Common myeloid progenitor, CD34-positive (primary cell): ENCODE measurements around the gene PCDHGB3.
"Not testable (repeated sequence)": the region's sequence is repeated elsewhere in the genome, so short reads cannot be mapped to it uniquely, and the experiment has no call there.

Source experiments
- CTCF ChIA-PET: fragments of 350-600 bp; sonication (Branson Sonifier 250); formaldehyde crosslinking; loops from one replicate; lab custom pipeline; 2021; ENCODE audit warnings: antibody characterized with exemption; lab: Charles Lee
- POLR2A ChIA-PET: fragments of 350-600 bp; sonication (Branson Sonifier 250); formaldehyde crosslinking; loops from one replicate; lab custom pipeline; 2021; ENCODE audit warnings: antibody characterized with exemption; lab: Charles Lee
- DNase-seq, 3 donors: peaks; one replicate each; pipeline versions ENCODE4 v3.0.0 to v3.0.0-alpha.2; 2013
- H3K27ac ChIP-seq, 2 experiments: 1 replicate in 1 of 2; 2 replicates in 1 of 2; pipeline ENCODE4 v1.7.0; 2013; ENCODE audit warnings: inconsistent platforms in 2 of 2, low read length in 2 of 2, mild to moderate bottlenecking in 2 of 2, low read depth in 1 of 2, moderate library complexity in 1 of 2; ENCODE audit not compliant: severe bottlenecking in 2 of 2, insufficient read depth in 1 of 2, poor library complexity in 1 of 2
- H3K27me3 ChIP-seq, 5 experiments: replicated peaks in 2 of 5; 1 replicate in 3 of 5; 2 replicates in 2 of 5; pipeline versions ENCODE4 v1.6.1 to v1.7.0; 2013; ENCODE audit warnings: low read length in 4 of 5, mild to moderate bottlenecking in 2 of 5, moderate library complexity in 2 of 5, inconsistent platforms in 1 of 5; ENCODE audit not compliant: insufficient read depth in 5 of 5, control insufficient read depth in 4 of 5
- H3K36me3 ChIP-seq, 4 experiments: 1 replicate in 2 of 4; 2 replicates in 2 of 4; pipeline versions ENCODE4 v1.6.1 to v1.7.0; 2013; ENCODE audit warnings: low read length in 3 of 4, control low read depth in 1 of 4, mild to moderate bottlenecking in 1 of 4; ENCODE audit not compliant: control insufficient read depth in 4 of 4, insufficient read depth in 4 of 4
- H3K4me1 ChIP-seq, 4 experiments: 1 replicate in 3 of 4; 2 replicates in 1 of 4; pipeline versions ENCODE4 v1.6.1 to v1.7.1; 2013; ENCODE audit warnings: low read length in 3 of 4, mild to moderate bottlenecking in 3 of 4, control low read depth in 1 of 4, inconsistent platforms in 1 of 4, moderate library complexity in 1 of 4; ENCODE audit not compliant: control insufficient read depth in 4 of 4, insufficient read depth in 4 of 4; ENCODE audit errors: control extremely low read depth in 1 of 4
- H3K4me3 ChIP-seq, 7 experiments: 1 replicate in 4 of 7; 2 replicates in 3 of 7; pipeline versions ENCODE4 v1.5.1 to v1.7.0; 2013; ENCODE audit warnings: mild to moderate bottlenecking in 7 of 7, low read length in 6 of 7, moderate library complexity in 6 of 7, inconsistent platforms in 2 of 7, low read depth in 2 of 7, control low read depth in 1 of 7; ENCODE audit not compliant: insufficient read depth in 4 of 7, control insufficient read depth in 1 of 7; ENCODE audit errors: extremely low read depth in 1 of 7
- H3K9me3 ChIP-seq, 5 experiments: 1 replicate in 4 of 5; 2 replicates in 1 of 5; pipeline versions ENCODE4 v1.6.1 to v1.7.1; 2013; ENCODE audit warnings: low read length in 4 of 5, mild to moderate bottlenecking in 2 of 5, inconsistent platforms in 1 of 5, low read depth in 1 of 5, moderate library complexity in 1 of 5; ENCODE audit not compliant: control insufficient read depth in 4 of 5, insufficient read depth in 2 of 5; ENCODE audit errors: control extremely low read depth in 1 of 5
- WGBS: methylation state at CpG from one replicate; pipeline ENCODE4 v1.1.5; 2013; ENCODE audit not compliant: insufficient coverage; 5-methylcytosine and 5-hydroxymethylcytosine counted together

Gene PCDHGB3

GRCh38 chr5:141338538-141339306 lies 31.3 kb upstream of the PCDHGB3 start, which contains the start of gene PCDHGA2:
TSS of gene PCDHGA2 (plus strand) at chr5:141338760.
- H3K4me3 ChIP-seq: peak within 1 kb of the TSS in 5 of 7 experiments; percentile 5 to 60 (median 33)
- no peak within 1 kb of the TSS for H3K27ac ChIP-seq
- H3K9me3 ChIP-seq: peaks cover 27 to 74% (median 31%) of the 10 kb centered on the region in 5 experiments

DNA sequence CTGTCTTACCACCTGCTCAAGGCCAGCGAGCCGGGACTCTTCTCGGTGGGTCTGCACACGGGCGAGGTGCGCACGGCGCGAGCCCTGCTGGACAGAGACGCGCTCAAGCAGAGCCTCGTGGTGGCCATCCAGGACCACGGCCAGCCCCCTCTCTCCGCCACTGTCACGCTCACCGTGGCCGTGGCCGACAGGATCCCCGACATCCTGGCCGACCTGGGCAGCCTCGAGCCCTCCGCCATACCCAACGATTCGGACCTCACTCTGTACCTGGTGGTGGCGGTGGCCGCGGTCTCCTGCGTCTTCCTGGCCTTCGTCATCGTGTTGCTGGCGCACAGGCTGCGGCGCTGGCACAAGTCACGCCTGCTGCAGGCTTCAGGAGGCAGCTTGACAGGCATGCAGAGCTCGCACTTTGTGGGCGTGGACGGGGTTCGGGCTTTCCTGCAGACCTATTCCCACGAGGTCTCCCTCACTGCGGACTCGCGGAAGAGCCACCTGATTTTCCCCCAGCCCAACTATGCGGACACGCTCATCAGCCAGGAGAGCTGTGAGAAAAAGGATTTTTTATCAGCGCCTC lies 29.2 kb upstream of the PCDHGB3 start:
- CTCF ChIA-PET: interaction anchor here (1.4 kb wide), 1 partner anchor 16 kb away, joined by 3 read pairs; no protein-coding TSS in a partner anchor

More at GRCh38 chr5:141338538-141339306, 31.3 kb upstream of the PCDHGB3 start, which contains the start of gene PCDHGA2:
- H3K4me1 ChIP-seq: no peaks in the 10 kb centered on the region
- H3K36me3 ChIP-seq: peaks cover 0 to 3% (median 0%) of the 10 kb centered on the region in 4 experiments
- DNase-seq: peak; percentile 47 to 79 (median 73)
- CTCF ChIA-PET: interaction anchor here (0.8 to 2.5 kb wide), 8 partner anchors 9 to 219 kb away, joined by 3 to 12 read pairs (median 4); partner anchors contain the start of genes PCDHGA1, PCDHGA10, PCDHGB3 and TAF7
- peaks cover 17 to 76% (median 38%) of the 10 kb centered on the region in 5 experiments for H3K27me3 ChIP-seq
- POLR2A ChIA-PET: no interaction called here
- WGBS: 12% methylated on average over 25 of the region's 27 CpGs

DNA sequence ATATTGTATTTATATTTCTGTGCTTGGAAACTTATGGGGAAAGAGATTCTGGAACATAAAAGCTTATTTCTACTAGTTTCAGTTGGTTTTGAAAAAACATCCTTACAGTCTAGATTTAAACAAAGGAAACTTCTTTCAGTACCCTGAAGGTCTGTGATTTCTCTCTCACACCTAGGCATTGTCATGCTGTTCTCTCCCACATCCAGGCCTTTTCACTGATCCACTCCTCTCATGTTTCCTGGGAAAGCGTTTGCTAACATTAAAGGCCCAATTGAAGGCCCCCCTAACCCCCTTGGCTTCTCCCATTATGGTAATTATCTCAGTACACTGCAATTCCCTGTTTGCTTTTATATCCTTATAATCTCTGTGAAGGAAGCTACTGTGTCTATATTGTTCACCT lies 27.3 kb upstream of the PCDHGB3 start:
- 60% methylated on average over 1 of the region's 1 CpG for WGBS
- POLR2A ChIA-PET: no interaction called here
- DNase-seq: no peak
- Histone ChIP-seq H3K9me3 (peaks cover 12 to 71% (median 45%) of the 10 kb centered on the region in 5 experiments), H3K36me3 (peaks cover 0 to 9% (median 0%) of the 10 kb centered on the region in 4 experiments), H3K4me3 (no peak overlapping the region), H3K4me1 (no peaks in the 10 kb centered on the region), H3K27me3 (peaks cover 14 to 84% (median 30%) of the 10 kb centered on the region in 5 experiments), H3K27ac (no peak overlapping the region)
- CTCF ChIA-PET: interaction anchor here (0.7 to 2.6 kb wide), 7 partner anchors 8 to 74 kb away, joined by 3 to 7 read pairs (median 4); partner anchors contain the start of genes PCDHGA1, PCDHGA4 and TAF7

More for the DNA sequence above, 29.2 kb upstream of the PCDHGB3 start:
- POLR2A ChIA-PET, H3K36me3 ChIP-seq, H3K4me1 ChIP-seq, H3K4me3 ChIP-seq, H3K27ac ChIP-seq, DNase-seq: not testable (repeated sequence)
- peaks cover 21 to 80% (median 47%) of the 10 kb centered on the region in 5 experiments for H3K9me3 ChIP-seq
- peaks cover 22 to 82% (median 29%) of the 10 kb centered on the region in 5 experiments for H3K27me3 ChIP-seq
- WGBS: 48% methylated on average over 23 of the region's 45 CpGs

DNA sequence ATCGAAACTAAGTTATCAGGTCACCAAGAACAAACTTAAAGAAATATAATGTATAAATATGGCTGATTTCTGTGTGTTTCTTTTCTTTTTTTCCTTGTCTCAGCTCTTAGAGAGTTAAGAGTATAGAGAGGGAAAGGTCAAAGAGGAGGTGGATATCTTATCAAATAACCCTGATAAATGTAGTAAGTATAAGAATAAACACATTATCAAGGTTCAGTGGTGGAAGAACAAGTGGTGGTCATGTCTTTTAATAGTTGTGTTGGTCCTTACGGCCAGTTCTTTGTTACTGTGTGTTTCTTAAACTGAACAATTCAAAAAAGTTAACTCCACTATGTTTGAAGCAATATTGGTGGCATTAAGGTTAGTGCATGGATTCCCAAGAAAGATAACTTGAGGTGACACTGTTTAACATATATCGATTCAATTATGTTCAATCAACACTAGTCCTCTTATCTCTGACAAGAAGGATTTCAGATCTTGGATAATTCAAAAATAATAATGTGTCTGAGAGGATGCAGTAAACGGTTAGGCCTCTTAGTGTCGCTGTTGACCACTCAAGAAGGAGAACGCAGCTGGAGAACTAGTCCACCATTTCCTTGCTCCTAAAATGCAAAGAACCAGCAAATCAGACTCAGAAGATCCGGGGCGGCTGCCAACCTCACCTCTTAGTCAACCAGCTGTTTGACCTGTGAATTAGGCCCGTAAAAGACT lies 26.6 kb upstream of the PCDHGB3 start, which contains the start of gene PCDHGA3:
TSS of gene PCDHGA3 (plus strand) at position 588 of the 711 bp plus-strand sequence. CDS start 205 bp downstream, outside the sequence.
- DNase-seq: peak in 2 of 3 donors; percentile 66 to 76
- peaks cover 0 to 9% (median 0%) of the 10 kb centered on the region in 4 experiments for H3K36me3 ChIP-seq
- H3K27me3 ChIP-seq: peaks cover 13 to 83% (median 27%) of the 10 kb centered on the region in 5 experiments
- ChIA-PET CTCF (interaction anchor here (0.7 to 2.6 kb wide), 6 partner anchors 9 to 73 kb away, joined by 3 to 7 read pairs (median 4); partner anchors contain the start of genes PCDHGA1, PCDHGA4 and TAF7), POLR2A (no interaction called here)
- WGBS: 2% methylated on average over 6 of the region's 9 CpGs
- H3K4me3 ChIP-seq: peak within 1 kb of the TSS in 4 of 7 experiments; percentile 6 to 51 (median 10)
- H3K27ac ChIP-seq: no peak within 1 kb of the TSS
- H3K4me1 ChIP-seq: no peaks in the 10 kb centered on the region
- peaks cover 12 to 64% (median 42%) of the 10 kb centered on the region in 5 experiments for H3K9me3 ChIP-seq

DNA sequence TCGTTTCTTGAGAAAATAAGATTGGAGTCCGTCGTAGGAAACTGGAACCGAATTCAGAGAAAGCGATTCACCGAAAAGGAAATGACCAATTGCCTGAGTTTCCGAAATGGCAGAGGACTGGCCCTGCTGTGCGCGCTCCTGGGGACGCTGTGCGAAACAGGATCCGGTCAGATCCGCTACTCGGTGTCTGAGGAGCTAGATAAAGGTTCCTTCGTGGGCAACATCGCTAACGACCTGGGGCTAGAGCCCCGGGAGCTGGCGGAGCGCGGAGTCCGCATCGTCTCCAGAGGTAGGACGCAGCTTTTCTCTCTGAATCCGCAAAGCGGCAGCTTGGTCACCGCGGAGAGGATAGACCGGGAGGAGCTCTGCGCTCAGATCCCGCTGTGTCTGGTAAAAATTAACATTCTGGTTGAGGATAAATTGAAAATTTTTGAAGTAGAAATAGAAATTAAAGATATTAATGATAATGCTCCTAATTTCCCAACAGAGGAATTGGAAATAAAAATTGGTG lies 26.0 kb upstream of the PCDHGB3 start:
- no peak for DNase-seq
- Histone ChIP-seq H3K4me3 (peak overlapping the region in 4 of 7 experiments; percentile 6 to 51 (median 10)), H3K9me3 (peaks cover 17 to 63% (median 37%) of the 10 kb centered on the region in 5 experiments), H3K27me3 (peaks cover 17 to 82% (median 22%) of the 10 kb centered on the region in 5 experiments), H3K27ac (no peak overlapping the region), H3K4me1 (no peaks in the 10 kb centered on the region), H3K36me3 (peaks cover 0 to 9% (median 0%) of the 10 kb centered on the region in 4 experiments)
- 24% methylated on average over 27 of the region's 31 CpGs for WGBS
- ChIA-PET POLR2A (no interaction called here), CTCF (interaction anchor here (1.0 to 2.6 kb wide), 4 partner anchors 9 to 26 kb away, joined by 3 to 7 read pairs (median 4); partner anchors contain the start of gene TAF7)

- Histone ChIP-seq H3K27ac (no peak overlapping the region), H3K4me3 (no peak overlapping the region), H3K9me3 (peaks cover 14 to 58% (median 33%) of the 10 kb centered on the region in 5 experiments), H3K36me3 (peaks cover 0 to 6% (median 0%) of the 10 kb centered on the region in 4 experiments), H3K4me1 (no peaks in the 10 kb centered on the region), H3K27me3 (peaks cover 13 to 79% (median 14%) of the 10 kb centered on the region in 5 experiments)
- POLR2A ChIA-PET: no interaction called here
- 24% methylated on average over 16 of the region's 20 CpGs for WGBS
- CTCF ChIA-PET: no interaction called here
- no peak for DNase-seq
Observed at GRCh38 chr5:141345327-141345726, 24.7 kb upstream of the PCDHGB3 start.
